HPDE6-E6E7 (cell line): ENCODE measurements around the gene PLCXD1.

ENCODE experiments used
- DNase-seq: peaks from one replicate; pipeline ENCODE4 v3.0.0; 2011; ENCODE audit warnings: missing footprints; ENCODE audit errors: extremely low spot score

Gene PLCXD1

GRCh38 chrX:334971-335757 is 54.0 kb downstream of the PLCXD1 start:
- no peak for DNase-seq

- no peak for DNase-seq
Observed at GRCh38 chrX:335758-336155, 54.6 kb downstream of the PLCXD1 start.

DNA sequence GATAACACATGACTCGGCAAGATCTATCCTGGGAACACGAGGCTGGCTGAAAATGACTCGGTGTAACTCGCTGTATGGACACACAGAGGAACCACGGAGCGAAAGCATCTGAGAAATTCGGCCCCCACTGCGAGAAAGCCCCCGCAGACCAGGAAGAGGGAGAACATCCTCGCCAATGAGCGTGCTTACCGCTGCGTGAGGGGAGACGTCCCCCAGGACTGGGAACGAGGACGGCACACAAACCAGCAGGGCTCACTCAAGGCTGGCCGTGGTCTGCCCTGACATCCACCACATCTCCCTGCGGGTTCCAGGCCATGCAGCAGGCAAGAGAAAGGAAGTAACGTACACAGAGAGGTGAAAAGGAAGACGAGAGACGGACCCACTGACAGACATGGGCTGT is 55.0 kb downstream of the PLCXD1 start:
- no peak for DNase-seq

GRCh38 chrX:337331-337831 is 56.2 kb downstream of the PLCXD1 start:
- no peak for DNase-seq

GRCh38 chrX:338281-338835 is 57.2 kb downstream of the PLCXD1 start:
- DNase-seq = no peak

DNA sequence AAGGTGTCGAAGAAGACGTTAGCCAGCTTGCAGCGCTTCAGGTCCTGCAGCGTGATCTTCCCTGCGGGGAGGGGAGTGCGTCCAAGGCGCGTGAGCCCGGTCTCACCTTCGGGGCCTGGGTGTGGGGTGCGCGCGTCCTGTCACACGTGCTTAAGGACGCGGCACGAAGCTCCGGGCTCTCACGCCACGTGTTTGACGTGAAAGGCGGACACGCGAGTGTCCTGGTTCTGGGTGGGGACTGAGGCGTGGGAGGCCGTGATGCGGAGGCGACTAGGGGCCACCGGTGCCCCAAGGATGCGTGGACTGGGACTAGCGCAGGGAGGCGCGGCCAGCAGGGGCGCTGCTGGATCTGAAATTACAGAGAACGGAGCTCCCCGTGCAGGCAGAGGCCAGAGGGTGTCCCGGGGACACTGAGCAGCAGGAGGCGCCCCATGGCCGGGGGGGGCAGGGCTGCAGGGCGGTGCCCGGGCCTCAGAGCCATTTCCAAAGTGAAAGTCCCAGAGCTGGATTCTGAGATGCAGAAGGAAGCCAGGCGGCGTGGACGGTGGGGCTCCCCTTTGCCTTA is 57.7 kb downstream of the PLCXD1 start:
- no peak for DNase-seq

- no peak for DNase-seq
Observed at GRCh38 chrX:340121-340520, 58.9 kb downstream of the PLCXD1 start.

- no peak for DNase-seq
Observed at GRCh38 chrX:340641-341423, 59.7 kb downstream of the PLCXD1 start.

DNA sequence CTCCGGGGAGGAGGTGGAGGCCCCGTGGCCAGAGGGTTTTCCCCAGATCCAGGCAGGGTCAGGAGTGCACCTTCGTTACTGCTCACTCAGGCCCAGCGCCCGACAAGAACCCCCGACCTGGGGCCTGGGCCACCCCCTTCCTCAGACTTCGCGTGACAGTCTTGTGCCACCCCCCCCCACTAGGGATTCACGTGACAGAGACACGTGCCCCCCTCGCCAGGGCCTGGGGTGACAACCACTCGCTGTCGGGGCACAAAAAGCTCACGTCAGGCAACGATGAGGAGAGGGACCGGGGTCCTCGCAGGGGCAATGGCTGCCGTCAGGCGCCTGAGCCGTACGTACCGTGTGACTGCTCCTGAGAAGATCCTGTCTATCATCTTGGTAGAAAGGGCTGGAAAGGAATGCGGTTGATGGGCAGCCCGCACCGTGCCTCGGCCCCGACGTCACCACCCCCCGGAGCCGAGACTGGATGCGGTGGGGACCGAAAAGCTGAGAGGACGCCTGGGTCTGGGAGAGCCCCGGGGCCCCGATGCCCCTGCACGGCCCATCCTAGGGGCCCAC is 60.4 kb downstream of the PLCXD1 start:
- DNase-seq = no peak

- DNase-seq = no peak
Observed at GRCh38 chrX:344371-344901, 63.3 kb downstream of the PLCXD1 start.

- no peak for DNase-seq
Observed at GRCh38 chrX:345020-345925, 64.1 kb downstream of the PLCXD1 start.

DNA sequence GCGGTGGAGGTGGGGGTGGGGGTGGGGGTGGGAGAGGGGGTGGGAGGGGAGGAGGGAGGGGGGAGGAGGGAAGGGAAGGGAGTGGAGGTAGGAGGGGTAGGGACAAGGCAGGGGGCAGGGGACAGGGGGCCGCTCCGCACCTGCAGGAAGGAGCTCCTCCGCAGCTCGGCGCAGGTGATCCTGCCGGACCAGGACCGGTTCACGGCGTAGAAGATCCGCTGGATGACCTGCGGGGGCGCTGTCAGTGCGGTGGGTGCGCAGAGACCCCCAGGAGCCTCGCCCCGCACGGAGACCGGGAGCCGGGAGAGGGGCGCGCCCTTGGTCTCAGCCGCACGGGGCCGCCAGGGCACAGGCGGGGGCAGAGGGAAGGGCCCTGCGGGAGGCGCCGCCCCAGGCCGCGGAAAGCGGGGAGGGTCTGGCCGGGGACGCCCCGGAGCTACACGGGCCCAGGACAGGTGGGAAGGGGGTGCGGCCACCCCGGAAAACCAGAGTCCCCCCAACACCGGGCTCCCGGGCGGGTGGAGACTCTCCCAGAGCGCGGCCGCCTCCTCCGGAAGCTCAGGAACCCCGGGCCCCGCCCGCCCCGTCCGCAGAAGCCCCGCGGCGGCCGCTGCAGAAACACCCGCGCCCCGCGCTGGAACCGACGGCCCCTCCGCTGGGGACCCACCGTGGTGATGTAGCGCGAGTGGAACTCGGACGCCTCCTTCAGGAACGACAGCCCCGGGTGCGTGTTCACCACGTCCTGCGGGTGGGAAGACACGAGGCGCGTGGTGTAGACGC is 65.0 kb downstream of the PLCXD1 start:
- DNase-seq = no peak

DNA sequence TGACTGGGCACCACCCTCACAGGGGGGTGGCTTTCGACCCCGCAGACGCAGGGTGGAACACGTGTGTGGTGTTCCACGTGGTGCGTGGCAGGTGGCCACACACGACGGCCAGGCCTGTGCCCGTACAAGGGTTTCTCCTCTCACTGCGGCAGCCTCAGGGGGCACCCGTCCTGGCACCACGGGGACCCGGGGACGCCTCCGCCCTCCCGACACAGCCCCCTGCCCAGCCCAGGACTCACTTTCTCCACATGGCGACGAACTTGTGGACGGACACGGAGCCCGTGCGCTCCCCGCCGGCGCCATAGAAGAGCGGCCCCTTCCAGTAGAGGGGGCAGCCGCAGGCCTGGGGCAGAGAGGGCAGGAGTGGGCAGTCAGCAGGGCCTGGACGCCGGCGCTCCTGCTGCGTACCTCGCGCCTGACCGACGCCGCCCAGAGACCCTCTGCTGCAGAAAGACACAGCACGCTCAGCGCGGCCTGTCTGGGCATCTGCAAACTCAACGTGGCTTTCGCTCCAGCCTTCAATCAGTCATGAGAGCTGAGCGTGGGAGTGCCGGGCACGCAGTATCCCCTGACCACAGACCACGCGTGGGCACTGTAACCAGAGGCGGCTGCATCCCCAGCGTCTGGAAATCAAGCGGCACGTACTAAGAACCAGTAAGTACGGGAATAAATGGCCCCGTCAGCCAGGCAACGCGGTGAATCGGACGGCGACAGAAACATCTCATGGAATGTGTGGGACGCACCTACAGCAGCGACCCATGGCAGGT is 66.4 kb downstream of the PLCXD1 start:
- DNase-seq = no peak

DNA sequence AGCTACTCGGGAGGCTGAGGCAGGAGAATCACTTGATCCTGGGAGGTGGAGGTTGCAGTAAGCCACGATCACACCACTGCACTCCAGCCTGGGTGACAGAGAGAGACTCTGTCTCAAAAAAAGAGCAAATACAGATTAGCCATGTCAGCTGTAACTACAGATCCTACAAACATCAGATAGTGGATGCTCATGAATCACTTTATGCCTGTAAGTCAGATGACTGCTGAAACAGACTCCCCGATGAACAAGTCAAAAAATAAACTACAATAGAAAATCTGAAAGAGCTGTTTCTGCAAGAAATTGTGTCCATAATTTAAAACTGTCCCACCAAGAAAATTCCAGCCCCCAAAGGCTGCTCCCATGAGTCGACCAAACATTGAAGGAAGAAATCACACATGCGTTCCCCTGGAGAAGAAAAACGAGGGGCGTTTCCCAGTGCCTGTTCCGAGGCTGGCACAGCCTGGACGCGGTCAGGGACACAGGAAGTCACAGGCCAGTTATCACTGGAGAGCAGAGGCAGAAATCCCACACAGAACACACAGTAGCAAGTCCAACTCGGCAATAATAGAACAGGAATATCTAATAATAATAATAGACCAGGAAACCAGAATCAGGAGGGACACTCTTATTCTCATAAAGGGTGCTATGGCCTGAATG is 67.4 kb downstream of the PLCXD1 start:
- DNase-seq = no peak

GRCh38 chrX:349196-349595 is 68.0 kb downstream of the PLCXD1 start:
- DNase-seq = no peak

- no peak for DNase-seq
Observed at GRCh38 chrX:349702-350101, 68.5 kb downstream of the PLCXD1 start.

DNA sequence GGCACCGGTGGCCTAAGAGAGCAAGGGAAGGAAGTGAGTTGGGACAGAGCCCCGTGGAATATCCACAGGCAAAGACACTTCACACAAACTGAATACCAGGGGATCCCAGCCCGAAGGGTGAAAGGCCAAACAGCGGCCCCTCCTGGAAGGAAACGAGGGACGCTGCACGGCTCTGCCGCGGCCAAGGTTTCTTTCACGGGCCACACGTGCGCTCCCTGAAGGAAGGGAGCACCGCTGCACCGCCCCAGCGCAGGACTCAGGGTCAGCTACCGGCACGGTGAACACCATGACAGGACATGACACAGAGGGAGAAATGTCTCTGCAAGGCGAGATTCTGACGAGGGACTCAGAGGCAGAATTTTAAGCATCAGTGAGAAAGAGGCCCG is 69.0 kb downstream of the PLCXD1 start:
- DNase-seq = no peak

DNA sequence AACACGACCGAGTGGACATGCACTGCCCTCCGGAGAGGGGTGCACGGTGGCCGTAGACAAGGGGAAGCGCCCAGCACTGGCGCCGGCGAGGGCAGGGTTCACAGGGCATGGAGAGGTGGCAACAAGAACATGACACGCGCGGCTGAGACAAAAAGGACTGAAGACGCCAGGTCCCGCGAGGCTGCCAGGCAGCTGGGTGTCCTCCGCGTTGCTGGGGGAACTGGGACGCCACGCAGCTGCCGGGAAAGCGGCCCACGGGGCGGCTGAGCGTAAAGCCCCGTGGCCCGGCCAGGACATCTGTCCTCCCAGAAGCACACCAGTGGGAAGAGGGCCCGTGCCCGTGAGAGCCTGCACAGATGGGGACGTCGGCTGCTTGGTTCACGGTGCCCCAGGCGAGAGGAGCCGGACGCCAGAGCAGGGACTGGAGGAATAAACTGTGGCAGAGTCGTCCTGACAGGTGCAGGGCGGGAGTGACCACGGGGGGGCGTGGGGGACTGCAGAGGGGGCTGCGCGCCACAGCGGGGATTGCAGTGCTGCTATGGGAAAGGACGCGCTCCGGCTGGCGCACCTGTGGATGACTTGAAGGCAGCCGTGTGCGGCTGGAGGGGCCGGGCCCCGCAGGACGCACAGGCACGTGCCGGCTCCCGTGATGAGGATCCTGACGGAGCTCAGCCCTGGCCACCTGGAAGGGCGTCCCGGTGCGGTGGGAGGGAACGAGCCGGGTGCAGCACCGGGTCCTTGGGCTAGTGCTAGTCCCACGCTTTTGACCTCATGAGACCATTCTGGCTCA is 69.5 kb downstream of the PLCXD1 start:
- no peak for DNase-seq
